Liver (tissue), 9 donors: Measurements from ENCODE around the gene THBS1. TPM values are rescaled to one million over a fixed set of nuclear protein-coding genes. Genes with fewer than 3 reads are reported as not detected.

Source experiments
- DNase-seq: peaks from one replicate; pipeline ENCODE4 v3.0.0-alpha.2; 2017; ENCODE audit warnings: low spot score
- H3K27ac ChIP-seq, 2 donors: one replicate each; pipeline ENCODE4 v1.7.0; 2013; ENCODE audit warnings: inconsistent platforms in 2 of 2, low read length in 2 of 2, control low read depth in 1 of 2, low read depth in 1 of 2, mild to moderate bottlenecking in 1 of 2
- H3K27me3 ChIP-seq, 4 donors: one replicate each; pipeline versions ENCODE4 v1.6.1 to v1.7.0; 2013; ENCODE audit warnings: low read length in 3 of 4, inconsistent platforms in 1 of 4, mild to moderate bottlenecking in 1 of 4, moderate library complexity in 1 of 4; ENCODE audit not compliant: control insufficient read depth in 4 of 4, insufficient read depth in 4 of 4
- H3K36me3 ChIP-seq, 4 donors: one replicate each; pipeline versions ENCODE4 v1.6.1 to v1.7.0; 2013; ENCODE audit warnings: low read length in 3 of 4, mild to moderate bottlenecking in 3 of 4, low read depth in 1 of 4, moderate library complexity in 1 of 4; ENCODE audit not compliant: control insufficient read depth in 4 of 4, insufficient read depth in 3 of 4
- H3K4me1 ChIP-seq, 4 donors: one replicate each; pipeline versions ENCODE4 v1.6.1 to v1.7.0; 2013; ENCODE audit warnings: low read length in 3 of 4, mild to moderate bottlenecking in 3 of 4, moderate library complexity in 1 of 4; ENCODE audit not compliant: control insufficient read depth in 4 of 4, insufficient read depth in 4 of 4
- H3K4me3 ChIP-seq, 3 donors: one replicate each; pipeline versions ENCODE4 v1.6.1 to v1.7.0; 2013; ENCODE audit warnings: low read length in 3 of 3, control low read depth in 1 of 3, low read depth in 1 of 3, mild to moderate bottlenecking in 1 of 3
- H3K9ac ChIP-seq, 2 donors: one replicate each; pipeline ENCODE4 v1.7.0; 2013; ENCODE audit warnings: low read length in 2 of 2, mild to moderate bottlenecking in 2 of 2, moderate library complexity in 2 of 2, control low read depth in 1 of 2, low read depth in 1 of 2
- H3K9me3 ChIP-seq, 4 donors: one replicate each; pipeline versions ENCODE4 v1.6.1 to v1.7.0; 2013; ENCODE audit warnings: low read length in 3 of 4; ENCODE audit not compliant: control insufficient read depth in 4 of 4
- FOXA1 ChIP-seq: IDR thresholded peaks from 2 replicates; pipeline ENCODE4 v1.6.1; 2016; ENCODE audit warnings: antibody characterized with exemption
- FOXA2 ChIP-seq: IDR thresholded peaks from 2 replicates; pipeline ENCODE4 v1.6.1; 2016; ENCODE audit warnings: antibody characterized with exemption
- GABPA ChIP-seq, 2 donors: IDR thresholded peaks in 1 of 2; conservative IDR thresholded peaks in 1 of 2; 2 replicates each; pipeline ENCODE4 v1.6.1; 2016; ENCODE audit warnings: antibody characterized with exemption in 2 of 2, mild to moderate bottlenecking in 1 of 2, moderate library complexity in 1 of 2
- HNF4A ChIP-seq, 2 donors: conservative IDR thresholded peaks; 2 replicates each; pipeline ENCODE4 v1.6.1; 2016; ENCODE audit warnings: antibody characterized with exemption in 2 of 2, mild to moderate bottlenecking in 2 of 2
- HNF4G ChIP-seq: IDR thresholded peaks from 2 replicates; pipeline ENCODE4 v1.6.1; 2016; ENCODE audit warnings: antibody characterized with exemption
- JUND ChIP-seq, 2 donors: IDR thresholded peaks; 2 replicates each; pipeline ENCODE4 v1.6.1; 2016; ENCODE audit warnings: antibody characterized with exemption in 2 of 2
- RAD21 ChIP-seq, 2 donors: IDR thresholded peaks; 2 replicates each; pipeline ENCODE4 v1.6.1; 2016; ENCODE audit warnings: antibody characterized with exemption in 2 of 2, mild to moderate bottlenecking in 2 of 2
- RXRA ChIP-seq, 2 donors: IDR thresholded peaks; 2 replicates each; pipeline ENCODE4 v1.6.1; 2017 to 2018; ENCODE audit warnings: antibody characterized with exemption in 2 of 2, mild to moderate bottlenecking in 1 of 2
- TAF1 ChIP-seq: conservative IDR thresholded peaks from 2 replicates; pipeline ENCODE4 v1.6.1; 2016; ENCODE audit warnings: antibody characterized with exemption, mild to moderate bottlenecking
- YY1 ChIP-seq: IDR thresholded peaks from 2 replicates; pipeline ENCODE4 v1.6.1; 2016; ENCODE audit warnings: antibody characterized with exemption, mild to moderate bottlenecking
- WGBS: extraction: QIAGEN DNeasy Blood & Tissue Kit; methylation state at CpG from one replicate; pipeline ENCODE4 v1.1.7; 2013; 5-methylcytosine and 5-hydroxymethylcytosine counted together
- polyA plus RNA-seq, 2 donors: library from polyadenylated mRNA; stranded (reverse) in 1 of 2; unstranded in 1 of 2; fragments of 200-250 nt in 1 of 2; fragments of >200 nt in 1 of 2; fragmentation: Nextera tagmentation in 1 of 2; extraction: Ambion mirVana in 1 of 2; gene quantifications; one replicate each; pipeline versions ENCODE4 v1.2.1 to v1.2.3, GENCODE V29; 2013 to 2015
- total RNA-seq, 2 donors: library from RNA; depleted of rRNA; stranded (reverse); fragments of >200 nt; gene quantifications; one replicate each; pipeline ENCODE4 v1.2.3, GENCODE V29; 2014
- TF ChIP-seq, protein P1 (sequence below): IDR thresholded peaks from 2 replicates; pipeline ENCODE4 v1.6.1; 2016; ENCODE audit warnings: antibody characterized with exemption
- TF ChIP-seq, protein P2 (sequence below): IDR thresholded peaks from 2 replicates; pipeline ENCODE4 v1.6.1; 2016; ENCODE audit warnings: antibody characterized with exemption
- TF ChIP-seq, protein P3 (sequence below): IDR thresholded peaks from 2 replicates; pipeline ENCODE4 v1.6.1; 2016; ENCODE audit warnings: antibody characterized with exemption, mild to moderate bottlenecking
- TF ChIP-seq, protein P4 (sequence below): fragments of 150-350 bp; IDR thresholded peaks from 2 replicates; pipeline ENCODE4 v1.5.1; 2017; ENCODE audit warnings: improper control_type of control experiment, low read depth, low read length; ENCODE audit not compliant: missing input control
- TF ChIP-seq, protein P5 (sequence below): IDR thresholded peaks from 2 replicates; pipeline ENCODE4 v1.6.1; 2016; ENCODE audit warnings: antibody characterized with exemption
- donor health status: healthy.
- donor health status: healthy.
- donor health status: healthy.
- donor health status: healthy.
- donor health status: healthy.

The THBS1 gene
- total and polyA plus RNA-seq, 4 donors, result 8.9 to 73.6 (median 22.6) TPM

DNA sequence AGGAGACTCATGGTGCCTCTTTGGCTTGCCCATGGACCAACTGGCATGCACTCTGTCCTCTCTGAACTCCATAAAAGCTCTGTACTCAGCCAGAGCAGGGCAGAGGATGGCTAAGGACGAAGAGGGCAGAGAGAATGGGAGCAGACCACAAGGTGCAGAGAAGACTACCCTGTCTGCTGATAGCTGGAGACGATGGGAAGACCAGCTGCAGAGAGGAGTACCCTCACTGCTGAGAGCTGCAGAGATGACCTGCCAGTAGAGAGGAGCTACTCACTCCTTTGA, 65.0 kb downstream of the THBS1 start:
- no peaks in the 10 kb centered on the region for H3K36me3 ChIP-seq
- H3K9me3 ChIP-seq, result no peaks in the 10 kb centered on the region
- no peak for DNase-seq
- H3K27me3 ChIP-seq, result no peaks in the 10 kb centered on the region
- H3K4me1 ChIP-seq, result no peaks in the 10 kb centered on the region
- no peak overlapping the region for H3K9ac ChIP-seq
- WGBS, result 91% methylated on average over 2 of the region's 2 CpGs
- TF ChIP-seq, protein P1, sequence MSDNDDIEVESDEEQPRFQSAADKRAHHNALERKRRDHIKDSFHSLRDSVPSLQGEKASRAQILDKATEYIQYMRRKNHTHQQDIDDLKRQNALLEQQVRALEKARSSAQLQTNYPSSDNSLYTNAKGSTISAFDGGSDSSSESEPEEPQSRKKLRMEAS, result no peak
- TF ChIP-seq FOXA1 (no peak), HNF4A (conservative IDR thresholded peaks at IDR 0.05) (no peak), JUND (IDR thresholded peaks at IDR 0.05) (no peak), RAD21 (IDR thresholded peaks at IDR 0.05) (no peak), YY1 (no peak), RXRA (IDR thresholded peaks at IDR 0.05) (no peak)
- TF ChIP-seq, protein P2, sequence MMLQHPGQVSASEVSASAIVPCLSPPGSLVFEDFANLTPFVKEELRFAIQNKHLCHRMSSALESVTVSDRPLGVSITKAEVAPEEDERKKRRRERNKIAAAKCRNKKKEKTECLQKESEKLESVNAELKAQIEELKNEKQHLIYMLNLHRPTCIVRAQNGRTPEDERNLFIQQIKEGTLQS, result no peak
- TF ChIP-seq, protein P3, sequence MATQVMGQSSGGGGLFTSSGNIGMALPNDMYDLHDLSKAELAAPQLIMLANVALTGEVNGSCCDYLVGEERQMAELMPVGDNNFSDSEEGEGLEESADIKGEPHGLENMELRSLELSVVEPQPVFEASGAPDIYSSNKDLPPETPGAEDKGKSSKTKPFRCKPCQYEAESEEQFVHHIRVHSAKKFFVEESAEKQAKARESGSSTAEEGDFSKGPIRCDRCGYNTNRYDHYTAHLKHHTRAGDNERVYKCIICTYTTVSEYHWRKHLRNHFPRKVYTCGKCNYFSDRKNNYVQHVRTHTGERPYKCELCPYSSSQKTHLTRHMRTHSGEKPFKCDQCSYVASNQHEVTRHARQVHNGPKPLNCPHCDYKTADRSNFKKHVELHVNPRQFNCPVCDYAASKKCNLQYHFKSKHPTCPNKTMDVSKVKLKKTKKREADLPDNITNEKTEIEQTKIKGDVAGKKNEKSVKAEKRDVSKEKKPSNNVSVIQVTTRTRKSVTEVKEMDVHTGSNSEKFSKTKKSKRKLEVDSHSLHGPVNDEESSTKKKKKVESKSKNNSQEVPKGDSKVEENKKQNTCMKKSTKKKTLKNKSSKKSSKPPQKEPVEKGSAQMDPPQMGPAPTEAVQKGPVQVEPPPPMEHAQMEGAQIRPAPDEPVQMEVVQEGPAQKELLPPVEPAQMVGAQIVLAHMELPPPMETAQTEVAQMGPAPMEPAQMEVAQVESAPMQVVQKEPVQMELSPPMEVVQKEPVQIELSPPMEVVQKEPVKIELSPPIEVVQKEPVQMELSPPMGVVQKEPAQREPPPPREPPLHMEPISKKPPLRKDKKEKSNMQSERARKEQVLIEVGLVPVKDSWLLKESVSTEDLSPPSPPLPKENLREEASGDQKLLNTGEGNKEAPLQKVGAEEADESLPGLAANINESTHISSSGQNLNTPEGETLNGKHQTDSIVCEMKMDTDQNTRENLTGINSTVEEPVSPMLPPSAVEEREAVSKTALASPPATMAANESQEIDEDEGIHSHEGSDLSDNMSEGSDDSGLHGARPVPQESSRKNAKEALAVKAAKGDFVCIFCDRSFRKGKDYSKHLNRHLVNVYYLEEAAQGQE, result no peak
- TF ChIP-seq, protein P4, sequence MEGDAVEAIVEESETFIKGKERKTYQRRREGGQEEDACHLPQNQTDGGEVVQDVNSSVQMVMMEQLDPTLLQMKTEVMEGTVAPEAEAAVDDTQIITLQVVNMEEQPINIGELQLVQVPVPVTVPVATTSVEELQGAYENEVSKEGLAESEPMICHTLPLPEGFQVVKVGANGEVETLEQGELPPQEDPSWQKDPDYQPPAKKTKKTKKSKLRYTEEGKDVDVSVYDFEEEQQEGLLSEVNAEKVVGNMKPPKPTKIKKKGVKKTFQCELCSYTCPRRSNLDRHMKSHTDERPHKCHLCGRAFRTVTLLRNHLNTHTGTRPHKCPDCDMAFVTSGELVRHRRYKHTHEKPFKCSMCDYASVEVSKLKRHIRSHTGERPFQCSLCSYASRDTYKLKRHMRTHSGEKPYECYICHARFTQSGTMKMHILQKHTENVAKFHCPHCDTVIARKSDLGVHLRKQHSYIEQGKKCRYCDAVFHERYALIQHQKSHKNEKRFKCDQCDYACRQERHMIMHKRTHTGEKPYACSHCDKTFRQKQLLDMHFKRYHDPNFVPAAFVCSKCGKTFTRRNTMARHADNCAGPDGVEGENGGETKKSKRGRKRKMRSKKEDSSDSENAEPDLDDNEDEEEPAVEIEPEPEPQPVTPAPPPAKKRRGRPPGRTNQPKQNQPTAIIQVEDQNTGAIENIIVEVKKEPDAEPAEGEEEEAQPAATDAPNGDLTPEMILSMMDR, result no peak
- H3K4me3 ChIP-seq, result no peak overlapping the region
- no peak overlapping the region for H3K27ac ChIP-seq

DNA sequence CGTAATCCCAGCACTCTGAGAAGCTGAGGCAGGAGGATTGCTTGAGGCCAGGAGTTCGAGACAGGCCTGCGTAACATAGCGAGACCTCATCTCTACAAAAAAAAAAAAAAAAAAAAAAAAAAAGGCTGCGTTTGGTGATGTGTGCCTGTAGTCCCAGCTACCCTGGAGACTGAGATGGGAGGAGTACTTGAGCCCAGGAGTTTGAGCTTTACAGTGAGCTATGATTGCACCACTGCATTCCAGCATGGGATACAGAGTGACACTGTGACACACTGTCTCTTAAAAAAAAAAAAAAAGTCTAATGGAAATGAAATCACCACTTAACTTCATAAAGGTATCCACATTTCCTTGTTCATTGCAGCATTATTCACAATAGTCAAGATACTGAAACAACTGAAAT, 65.5 kb downstream of the THBS1 start:
- H3K4me3 ChIP-seq, result no peak overlapping the region
- TF ChIP-seq TAF1, result no peak
- no peak for TF ChIP-seq FOXA1
- no peak for TF ChIP-seq FOXA2
- no peak for TF ChIP-seq JUND (IDR thresholded peaks at IDR 0.05)
- TF ChIP-seq, protein P5, sequence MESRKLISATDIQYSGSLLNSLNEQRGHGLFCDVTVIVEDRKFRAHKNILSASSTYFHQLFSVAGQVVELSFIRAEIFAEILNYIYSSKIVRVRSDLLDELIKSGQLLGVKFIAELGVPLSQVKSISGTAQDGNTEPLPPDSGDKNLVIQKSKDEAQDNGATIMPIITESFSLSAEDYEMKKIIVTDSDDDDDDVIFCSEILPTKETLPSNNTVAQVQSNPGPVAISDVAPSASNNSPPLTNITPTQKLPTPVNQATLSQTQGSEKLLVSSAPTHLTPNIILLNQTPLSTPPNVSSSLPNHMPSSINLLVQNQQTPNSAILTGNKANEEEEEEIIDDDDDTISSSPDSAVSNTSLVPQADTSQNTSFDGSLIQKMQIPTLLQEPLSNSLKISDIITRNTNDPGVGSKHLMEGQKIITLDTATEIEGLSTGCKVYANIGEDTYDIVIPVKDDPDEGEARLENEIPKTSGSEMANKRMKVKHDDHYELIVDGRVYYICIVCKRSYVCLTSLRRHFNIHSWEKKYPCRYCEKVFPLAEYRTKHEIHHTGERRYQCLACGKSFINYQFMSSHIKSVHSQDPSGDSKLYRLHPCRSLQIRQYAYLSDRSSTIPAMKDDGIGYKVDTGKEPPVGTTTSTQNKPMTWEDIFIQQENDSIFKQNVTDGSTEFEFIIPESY, result no peak
- no peak for TF ChIP-seq HNF4G
- TF ChIP-seq RXRA (IDR thresholded peaks at IDR 0.05), result no peak
- TF ChIP-seq YY1, result no peak
- TF ChIP-seq, protein P1, result no peak
- TF ChIP-seq, protein P4, result no peak
- no peak for TF ChIP-seq GABPA (IDR thresholded peaks at IDR 0.05 in 1 of 2, conservative IDR thresholded peaks at IDR 0.05 in 1 of 2)
- TF ChIP-seq HNF4A (conservative IDR thresholded peaks at IDR 0.05), result no peak
- no peaks in the 10 kb centered on the region for H3K9me3 ChIP-seq
- no peaks in the 10 kb centered on the region for H3K27me3 ChIP-seq
- no peak overlapping the region for H3K9ac ChIP-seq
- WGBS, result 98% methylated on average over 5 of the region's 5 CpGs
- no peaks in the 10 kb centered on the region for H3K36me3 ChIP-seq
- no peaks in the 10 kb centered on the region for H3K4me1 ChIP-seq
- no peak overlapping the region for H3K27ac ChIP-seq
- DNase-seq, result no peak
